Ovary (tissue), 9 donors: Measurements from ENCODE around the gene TEX28. TPM values are rescaled to one million over a fixed set of nuclear protein-coding genes. Genes with fewer than 3 reads are reported as not detected.

Source experiments
- DNase-seq, 5 donors: peaks; one replicate each; pipeline ENCODE4 v3.0.0-alpha.2; 2019 to 2020
- H3K27ac ChIP-seq, 2 donors: fragments of 200-600 bp; one replicate each; pipeline versions ENCODE4 v1.5.1 to v1.8.0; 2019 to 2022
- H3K27me3 ChIP-seq: fragments of 200-600 bp; one replicate; pipeline ENCODE4 v1.8.0; 2022
- H3K36me3 ChIP-seq: fragments of 200-600 bp; sonication (generic); one replicate; pipeline ENCODE4 v1.5.1; 2019
- H3K4me1 ChIP-seq: one replicate; pipeline ENCODE4 v1.8.1; 2013; ENCODE audit warnings: mild to moderate bottlenecking, moderate library complexity; ENCODE audit not compliant: insufficient read depth
- H3K4me3 ChIP-seq: fragments of 200-600 bp; sonication (generic); one replicate; pipeline ENCODE4 v1.5.1; 2017
- H3K9me3 ChIP-seq, 2 donors: fragments of 200-600 bp in 1 of 2; sonication (generic) in 1 of 2; one replicate each; pipeline versions ENCODE4 v1.5.1 to v1.8.1; 2013 to 2019; ENCODE audit warnings: mild to moderate bottlenecking in 1 of 2, moderate library complexity in 1 of 2
- CTCF ChIP-seq, 3 donors: fragments of 450-650 bp in 2 of 3; fragments of 200-600 bp in 1 of 3; IDR thresholded peaks; one replicate each; pipeline versions ENCODE4 v1.5.1 to v1.8.0; 2016 to 2022; ENCODE audit warnings: antibody characterized with exemption in 3 of 3, mild to moderate bottlenecking in 1 of 3
- EP300 ChIP-seq: sonication (generic); formaldehyde crosslinking; IDR thresholded peaks from one replicate; pipeline ENCODE4 v1.6.1; 2017; ENCODE audit warnings: antibody characterized with exemption
- POLR2A ChIP-seq: fragments of 450-650 bp; IDR thresholded peaks from one replicate; pipeline ENCODE4 v1.6.1; 2017; ENCODE audit warnings: antibody characterized with exemption, mild to moderate bottlenecking, moderate library complexity
- WGBS, 3 donors: extraction: QIAGEN DNeasy Blood & Tissue Kit in 1 of 3; methylation state at CpG; one replicate each; pipeline versions ENCODE4 v1.1.5 to v1.1.7; 2013 to 2017; 5-methylcytosine and 5-hydroxymethylcytosine counted together
- intact Hi-C, 4 donors: fragments of 100-400 bp; cut with DNase I; formaldehyde crosslinking; loops; one replicate each; pipeline versions ENCODE4 v1.11.0 to v1.15.1; 2022 to 2023
- polyA plus RNA-seq, 2 donors: library from polyadenylated mRNA; stranded (reverse); fragments of 200-250 nt in 1 of 2; fragments of 350-450 nt in 1 of 2; fragmentation: Illumina TruSeq in 1 of 2; extraction: RNeasy Lipid Tissue Mini Kit (QIAGEN cat#74804) in 1 of 2; gene quantifications; one replicate each; pipeline ENCODE4 v1.2.3, GENCODE V29; 2013 to 2014
- total RNA-seq, 7 donors: library from RNA; depleted of rRNA in 2 of 7; stranded (reverse); fragments of >200 nt in 2 of 7; fragmentation: NEBNext Ultra II Directional in 3 of 7; extraction: Animal tissue kit (Norgen Biotek cat#: 25700) in 3 of 7; gene quantifications; one replicate each; pipeline versions ENCODE4 v1.1.0 to v1.2.4, GENCODE V29; 2016 to 2023
- donor health status: DM: no; HTN: no; CAD: no; lungs with moderate emphysema.
- donor health status: DM: no; HTN: no; CAD: no.
- donor health status: Bipolar disorder and iron deficiency.
- donor health status: DM: yes; HTN: yes; CAD: no.
- donor health status: DM: no; HTN: no; CAD: no.
- donor health status: DM: yes; HTN: yes; CAD: no.

The TEX28 gene
- total and polyA plus RNA-seq, 9 donors = not detected

GRCh38 chrX:154322890-154323289 is 28.0 kb upstream of the TEX28 start:
- TF ChIP-seq POLR2A (no peak), EP300 (no peak), CTCF (IDR thresholded peaks at IDR 0.05) (no peak)
- Histone ChIP-seq H3K36me3 (no peaks in the 10 kb centered on the region), H3K4me1 (peaks cover 2% of the 10 kb centered on the region), H3K27ac (no peak overlapping the region), H3K4me3 (no peak overlapping the region), H3K9me3 (no peaks in the 10 kb centered on the region), H3K27me3 (no peaks in the 10 kb centered on the region)
- no peak for DNase-seq
- intact Hi-C loops = no loop called here
- 74 to 80% (median 79%) methylated on average over 10 of the region's 10 CpGs for WGBS, 3 donors

GRCh38 chrX:154321594-154321993 is 26.7 kb upstream of the TEX28 start:
- TF ChIP-seq EP300 = no peak
- TF ChIP-seq POLR2A = no peak
- no peak for TF ChIP-seq CTCF (IDR thresholded peaks at IDR 0.05)
- DNase-seq = peak in 1 of 5 donors; percentile 34
- Histone ChIP-seq H3K36me3 (no peaks in the 10 kb centered on the region), H3K27me3 (no peaks in the 10 kb centered on the region), H3K9me3 (no peaks in the 10 kb centered on the region), H3K4me1 (peaks cover 2% of the 10 kb centered on the region), H3K4me3 (no peak overlapping the region), H3K27ac (no peak overlapping the region)
- intact Hi-C loops = no loop called here
- 61 to 73% (median 61%) methylated on average over 10 of the region's 10 CpGs for WGBS, 3 donors

- Histone ChIP-seq H3K36me3 (no peaks in the 10 kb centered on the region), H3K4me3 (no peak overlapping the region), H3K27me3 (no peaks in the 10 kb centered on the region), H3K4me1 (peaks cover 2% of the 10 kb centered on the region), H3K9me3 (no peaks in the 10 kb centered on the region), H3K27ac (no peak overlapping the region)
- 74 to 81% (median 80%) methylated on average over 7 of the region's 7 CpGs for WGBS, 3 donors
- TF ChIP-seq POLR2A (no peak), EP300 (no peak), CTCF (IDR thresholded peaks at IDR 0.05) (no peak)
- DNase-seq = no peak
- intact Hi-C loops = no loop called here
Observed at GRCh38 chrX:154321152-154321551, 26.2 kb upstream of the TEX28 start.

- TF ChIP-seq POLR2A = no peak
- no peak for TF ChIP-seq CTCF (IDR thresholded peaks at IDR 0.05)
- no peak for TF ChIP-seq EP300
- no peaks in the 10 kb centered on the region for H3K36me3 ChIP-seq
- DNase-seq = no peak
- no peaks in the 10 kb centered on the region for H3K9me3 ChIP-seq
- H3K27me3 ChIP-seq = no peaks in the 10 kb centered on the region
- intact Hi-C loops = no loop called here
- WGBS, 3 donors = 84 to 88% (median 85%) methylated on average over 11 of the region's 11 CpGs
- H3K4me3 ChIP-seq = no peak overlapping the region
- H3K27ac ChIP-seq = no peak overlapping the region
- no peaks in the 10 kb centered on the region for H3K4me1 ChIP-seq
Observed at GRCh38 chrX:154320406-154320805, 25.5 kb upstream of the TEX28 start.
